Keratinocyte (primary cell): ENCODE data around the gene RFC2. TPM values are rescaled to one million over a fixed set of nuclear protein-coding genes. Genes with fewer than 3 reads are reported as not detected.

Experiments
- DNase-seq: peaks from one replicate; pipeline ENCODE4 v3.0.0-alpha.2; 2011; ENCODE audit warnings: low read depth, missing footprints, low spot score
- FAIRE-seq: peaks from 2 replicates; lab custom pipeline; 2011; peaks lifted over from hg19 to GRCh38; lab: Jason Lieb, UNC
- H2AFZ ChIP-seq: 2 replicates; pipeline ENCODE4 v1.6.0; 2012; ENCODE audit warnings: low read length, control low read depth, inconsistent platforms; ENCODE audit not compliant: control insufficient read depth
- H3K27ac ChIP-seq: 2 replicates; pipeline ENCODE4 v1.5.1; 2011; ENCODE audit warnings: low read length; ENCODE audit not compliant: control insufficient read depth, insufficient read depth
- H3K27me3 ChIP-seq: 3 replicates; pipeline ENCODE4 v1.6.0; 2011; ENCODE audit warnings: low read length; ENCODE audit not compliant: control insufficient read depth, insufficient read depth; ENCODE audit errors: extremely low read depth
- H3K36me3 ChIP-seq, 2 experiments: 2 replicates in 1 of 2; 3 replicates in 1 of 2; pipeline ENCODE4 v1.5.1; 2011; ENCODE audit warnings: low read length in 2 of 2, mild to moderate bottlenecking in 1 of 2; ENCODE audit not compliant: control insufficient read depth in 2 of 2, insufficient read depth in 2 of 2; ENCODE audit errors: extremely low read depth in 1 of 2
- H3K4me1 ChIP-seq: 3 replicates; pipeline ENCODE4 v1.5.1; 2011; ENCODE audit warnings: low read length; ENCODE audit not compliant: control insufficient read depth, insufficient read depth; ENCODE audit errors: extremely low read depth
- H3K4me2 ChIP-seq: 3 replicates; pipeline ENCODE4 v1.6.0; 2011; ENCODE audit warnings: low read depth, low read length; ENCODE audit not compliant: control insufficient read depth, insufficient read depth; ENCODE audit errors: extremely low read depth
- H3K4me3 ChIP-seq, 3 experiments: fragments of 200-600 bp in 1 of 3; sonication (generic) in 1 of 3; 2 replicates in 2 of 3; 3 replicates in 1 of 3; pipeline ENCODE4 v1.5.1; 2011 to 2016; ENCODE audit warnings: low read length in 3 of 3, mild to moderate bottlenecking in 3 of 3, control low read depth in 2 of 3, inconsistent platforms in 1 of 3, low read depth in 1 of 3, mixed read lengths in 1 of 3, mixed run types in 1 of 3, moderate library complexity in 1 of 3; ENCODE audit not compliant: control insufficient read depth in 2 of 3, insufficient read depth in 2 of 3; ENCODE audit errors: extremely low read depth in 1 of 3
- H3K79me2 ChIP-seq: 2 replicates; pipeline ENCODE4 v1.6.0; 2012; ENCODE audit warnings: low read length; ENCODE audit not compliant: control insufficient read depth, insufficient read depth
- H3K9ac ChIP-seq: 3 replicates; pipeline ENCODE4 v1.6.0; 2011; ENCODE audit warnings: low read length; ENCODE audit not compliant: control insufficient read depth, insufficient read depth; ENCODE audit errors: extremely low read depth
- H3K9me1 ChIP-seq: 3 replicates; pipeline ENCODE4 v1.6.0; 2011; ENCODE audit warnings: low read length; ENCODE audit not compliant: control insufficient read depth, insufficient read depth; ENCODE audit errors: extremely low read depth
- H3K9me3 ChIP-seq: 2 replicates; pipeline ENCODE4 v1.5.1; 2012; ENCODE audit warnings: low read depth, low read length; ENCODE audit not compliant: control insufficient read depth
- H4K20me1 ChIP-seq: 3 replicates; pipeline ENCODE4 v1.6.0; 2011; ENCODE audit warnings: low read length; ENCODE audit not compliant: control insufficient read depth, insufficient read depth; ENCODE audit errors: extremely low read depth
- CTCF ChIP-seq, 3 experiments: IDR thresholded peaks in 1 of 3; conservative IDR thresholded peaks in 1 of 3; optimal IDR thresholded peaks in 1 of 3; 2 replicates in 2 of 3; 3 replicates in 1 of 3; pipeline versions ENCODE3 to v1.5.1; 2011; ENCODE audit warnings: low read length in 3 of 3, mild to moderate bottlenecking in 3 of 3, moderate library complexity in 2 of 3, control low read depth in 1 of 3, inconsistent platforms in 1 of 3; ENCODE audit not compliant: insufficient read depth in 2 of 3; ENCODE audit errors: extremely low read depth in 1 of 3
- EZH2 ChIP-seq: IDR thresholded peaks from one replicate; pipeline ENCODE4 v1.6.1; 2012; ENCODE audit warnings: inconsistent platforms, mild to moderate bottlenecking, low read length, moderate library complexity
- dilution Hi-C: fragments of 300-500 bp; cut with MboI; formaldehyde crosslinking; loops from one replicate; pipeline ENCODE4 v1.7.0; 2020; ENCODE audit warnings: low sequenced_read_pairs; ENCODE audit not compliant: extremely low pct_ligation_motif_present
- polyA plus RNA-seq, 5 experiments: library from polyadenylated mRNA; depleted of rRNA in 3 of 5; stranded (reverse) in 3 of 5; stranded (forward) in 1 of 5; unstranded in 1 of 5; fragments of >200 nt; gene quantifications; 1 replicate in 1 of 5; 2 replicates in 3 of 5; 3 replicates in 1 of 5; pipeline versions ENCODE4 v1.2.1 to v1.2.3, GENCODE V29; 2011 to 2012; ENCODE audit warnings: missing spikeins in 2 of 5, low read depth in 1 of 5, low replicate concordance in 1 of 5

RFC2 gene
- polyA plus RNA-seq, 1 donor (not counting 4 experiments of a cell fraction or from before 2014, with no cell fraction given) = 24.7 TPM

- no peak overlapping the region for H2AFZ ChIP-seq
- H3K4me2 ChIP-seq = no peak overlapping the region
- DNase-seq = no peak
- TF ChIP-seq CTCF (optimal IDR thresholded peaks at IDR 0.05 in 1 of 3, IDR thresholded peaks at IDR 0.05 in 1 of 3, conservative IDR thresholded peaks at IDR 0.05 in 1 of 3; ENCODE audit: extremely low read depth in 1 of 3, insufficient read depth in 2 of 3, low read length in 3 of 3) = no peak
- TF ChIP-seq EZH2 = no peak
- no peak overlapping the region for H3K9ac ChIP-seq
- no peak overlapping the region for H3K4me3 ChIP-seq
- H3K27ac ChIP-seq = no peak overlapping the region
- H3K9me1 ChIP-seq = peaks cover 3% of the 10 kb centered on the region
- FAIRE-seq = no peak
- peaks cover 62% of the 10 kb centered on the region for H3K79me2 ChIP-seq
- H4K20me1 ChIP-seq = peaks cover 27% of the 10 kb centered on the region
- no peaks in the 10 kb centered on the region for H3K9me3 ChIP-seq
- dilution Hi-C loops = no loop called here
- H3K4me1 ChIP-seq = no peaks in the 10 kb centered on the region
- H3K27me3 ChIP-seq = no peaks in the 10 kb centered on the region
- peaks cover 49 to 61% of the 10 kb centered on the region in 2 experiments for H3K36me3 ChIP-seq
These were observed 63.0 kb downstream of the RFC2 start for GRCh38 chr7:74191231-74191630.

GRCh38 chr7:74190259-74190658 lies 63.9 kb downstream of the RFC2 start:
- no peak overlapping the region for H2AFZ ChIP-seq
- H3K4me3 ChIP-seq = no peak overlapping the region
- H3K9me3 ChIP-seq = no peaks in the 10 kb centered on the region
- H3K9me1 ChIP-seq = peaks cover 3% of the 10 kb centered on the region
- dilution Hi-C loops = no loop called here
- no peak for DNase-seq
- H3K36me3 ChIP-seq = peaks cover 49 to 66% of the 10 kb centered on the region in 2 experiments
- no peak for FAIRE-seq
- H3K27ac ChIP-seq = no peak overlapping the region
- no peak overlapping the region for H3K9ac ChIP-seq
- H3K4me1 ChIP-seq = no peaks in the 10 kb centered on the region
- no peak for TF ChIP-seq EZH2
- TF ChIP-seq CTCF (optimal IDR thresholded peaks at IDR 0.05 in 1 of 3, IDR thresholded peaks at IDR 0.05 in 1 of 3, conservative IDR thresholded peaks at IDR 0.05 in 1 of 3; ENCODE audit: extremely low read depth in 1 of 3, insufficient read depth in 2 of 3, low read length in 3 of 3) = no peak
- peaks cover 33% of the 10 kb centered on the region for H4K20me1 ChIP-seq
- no peaks in the 10 kb centered on the region for H3K27me3 ChIP-seq
- H3K4me2 ChIP-seq = no peak overlapping the region
- peaks cover 72% of the 10 kb centered on the region for H3K79me2 ChIP-seq
